ENCODE data around the gene KCNIP1. TPM values are rescaled to one million over a fixed set of nuclear protein-coding genes. Genes with fewer than 3 reads are reported as not detected.

Gene KCNIP1
- total RNA-seq, 4 donors from 2014 or later = 0.94 to 1.6 (median 1.1) TPM; not detected in 1

GRCh38 chr5:170711300-170711699 lies 207.5 kb downstream of the KCNIP1 start:
- Histone ChIP-seq H3K36me3 (no peaks in the 10 kb centered on the region), H3K27ac (no peak overlapping the region), H3K4me3 (no peak overlapping the region), H3K4me1 (no peaks in the 10 kb centered on the region), H3K9me3 (peaks cover 0 to 24% (median 0%) of the 10 kb centered on the region in 3 donors), H3K27me3 (peaks cover 46% of the 10 kb centered on the region)
- WGBS, 2 donors (ENCODE audit: low coverage in 1 of 2) = 68 to 83% methylated on average over 4 of the region's 4 CpGs
- TF ChIP-seq CTCF (IDR thresholded peaks at IDR 0.05) (no peak), POLR2A (IDR thresholded peaks at IDR 0.05) (no peak), EP300 (IDR thresholded peaks at IDR 0.05) (no peak), POLR2AphosphoS5 (IDR thresholded peaks at IDR 0.05) (no peak)
- ATAC-seq = no peak

DNA sequence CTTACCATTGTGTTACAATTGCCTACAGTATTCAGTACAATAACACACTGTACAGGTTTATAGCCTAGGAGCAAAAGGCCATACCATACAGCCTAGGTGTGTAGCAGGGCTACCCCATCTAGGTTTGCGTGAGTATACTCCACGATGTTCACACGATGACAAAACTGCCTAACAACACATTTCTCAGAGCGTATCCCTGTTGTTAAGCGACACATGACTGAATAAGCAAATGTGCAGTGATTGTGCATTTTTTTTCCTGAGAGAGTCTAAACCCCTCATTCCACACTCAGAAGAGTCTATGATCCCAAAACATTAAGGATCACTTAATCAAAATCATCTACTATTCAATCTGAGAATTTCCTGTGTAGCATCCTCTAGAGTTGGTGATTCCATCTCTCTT lies 211.3 kb downstream of the KCNIP1 start:
- H3K4me3 ChIP-seq = no peak overlapping the region
- ATAC-seq = no peak
- 90 to 100% methylated on average over 2 to 5 of the region's 5 CpGs for WGBS, 2 donors (ENCODE audit: low coverage in 1 of 2)
- no peak for TF ChIP-seq EP300 (IDR thresholded peaks at IDR 0.05)
- TF ChIP-seq POLR2A (IDR thresholded peaks at IDR 0.05) = no peak
- TF ChIP-seq POLR2AphosphoS5 (IDR thresholded peaks at IDR 0.05) = no peak
- no peak for TF ChIP-seq CTCF (IDR thresholded peaks at IDR 0.05)
- H3K27me3 ChIP-seq = peaks cover 67% of the 10 kb centered on the region
- H3K27ac ChIP-seq = no peak overlapping the region
- no peaks in the 10 kb centered on the region for H3K4me1 ChIP-seq
- peaks cover 0 to 7% (median 0%) of the 10 kb centered on the region in 3 donors for H3K9me3 ChIP-seq
- H3K36me3 ChIP-seq = no peaks in the 10 kb centered on the region

GRCh38 chr5:170716396-170716795 lies 212.6 kb downstream of the KCNIP1 start:
- H3K9me3 ChIP-seq = no peaks in the 10 kb centered on the region
- TF ChIP-seq POLR2A (IDR thresholded peaks at IDR 0.05) (no peak), CTCF (IDR thresholded peaks at IDR 0.05) (no peak)
- no peaks in the 10 kb centered on the region for H3K36me3 ChIP-seq
- no peak overlapping the region for H3K27ac ChIP-seq
- no peak for ATAC-seq
- peaks cover 55% of the 10 kb centered on the region for H3K27me3 ChIP-seq
- H3K4me3 ChIP-seq = no peak overlapping the region
- H3K4me1 ChIP-seq = no peaks in the 10 kb centered on the region
- 31 to 44% methylated on average over 4 of the region's 4 CpGs for WGBS, 2 donors (ENCODE audit: low coverage in 1 of 2)

DNA sequence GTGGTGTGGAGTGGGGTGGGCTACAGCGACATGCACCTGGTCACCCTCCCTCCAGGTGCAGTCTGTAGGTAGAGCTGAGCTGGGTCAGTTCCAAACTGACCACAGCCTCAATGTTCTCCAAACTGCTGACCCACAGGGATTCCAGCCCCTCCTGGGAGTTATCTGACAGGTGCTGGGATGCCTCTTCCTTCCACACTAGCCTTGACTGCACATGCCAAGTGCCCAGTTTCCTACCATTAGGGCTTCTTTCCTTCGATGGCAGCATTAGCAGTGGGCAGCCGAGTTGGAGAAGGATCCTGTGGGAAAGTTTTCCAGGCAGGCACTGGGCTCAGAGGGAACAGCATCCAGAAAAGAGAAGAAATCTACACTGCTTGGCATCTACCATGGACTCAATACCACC lies 215.7 kb downstream of the KCNIP1 start:
- no peak overlapping the region for H3K4me3 ChIP-seq
- peaks cover 37% of the 10 kb centered on the region for H3K27me3 ChIP-seq
- H3K4me1 ChIP-seq = no peaks in the 10 kb centered on the region
- no peak for TF ChIP-seq EP300 (IDR thresholded peaks at IDR 0.05)
- no peak for TF ChIP-seq POLR2A (IDR thresholded peaks at IDR 0.05)
- no peak for TF ChIP-seq POLR2AphosphoS5 (IDR thresholded peaks at IDR 0.05)
- TF ChIP-seq CTCF (IDR thresholded peaks at IDR 0.05) = no peak
- H3K9me3 ChIP-seq = no peaks in the 10 kb centered on the region
- WGBS, 2 donors (ENCODE audit: low coverage in 1 of 2) = 90% methylated on average over 2 of the region's 3 CpGs; no CpG with 5 or more reads in 1 of the 2 donors
- no peak for ATAC-seq
- H3K27ac ChIP-seq = no peak overlapping the region
- no peaks in the 10 kb centered on the region for H3K36me3 ChIP-seq

GRCh38 chr5:170720179-170720578 lies 216.4 kb downstream of the KCNIP1 start:
- no peak for ATAC-seq

More at GRCh38 chr5:170720179-170720578, 216.4 kb downstream of the KCNIP1 start:
- Histone ChIP-seq H3K27ac (no peak overlapping the region), H3K4me1 (no peaks in the 10 kb centered on the region), H3K36me3 (no peaks in the 10 kb centered on the region), H3K27me3 (peaks cover 37% of the 10 kb centered on the region), H3K9me3 (no peaks in the 10 kb centered on the region), H3K4me3 (no peak overlapping the region)
- 83% methylated on average over 1 of the region's 4 CpGs; no CpG with 5 or more reads in 1 of the 2 donors for WGBS, 2 donors (ENCODE audit: low coverage in 1 of 2)
- no peak for TF ChIP-seq CTCF (IDR thresholded peaks at IDR 0.05)
- TF ChIP-seq EP300 (IDR thresholded peaks at IDR 0.05) = no peak
- TF ChIP-seq POLR2A (IDR thresholded peaks at IDR 0.05) = no peak
- no peak for TF ChIP-seq POLR2AphosphoS5 (IDR thresholded peaks at IDR 0.05)

Measured in gastroesophageal sphincter (tissue), 4 donors.